ENCODE results near the gene ALPG.
"Not testable (repeated sequence)": the region's sequence is repeated elsewhere in the genome, so short reads cannot be mapped to it uniquely, and the experiment has no call there.

ALPG gene

DNA sequence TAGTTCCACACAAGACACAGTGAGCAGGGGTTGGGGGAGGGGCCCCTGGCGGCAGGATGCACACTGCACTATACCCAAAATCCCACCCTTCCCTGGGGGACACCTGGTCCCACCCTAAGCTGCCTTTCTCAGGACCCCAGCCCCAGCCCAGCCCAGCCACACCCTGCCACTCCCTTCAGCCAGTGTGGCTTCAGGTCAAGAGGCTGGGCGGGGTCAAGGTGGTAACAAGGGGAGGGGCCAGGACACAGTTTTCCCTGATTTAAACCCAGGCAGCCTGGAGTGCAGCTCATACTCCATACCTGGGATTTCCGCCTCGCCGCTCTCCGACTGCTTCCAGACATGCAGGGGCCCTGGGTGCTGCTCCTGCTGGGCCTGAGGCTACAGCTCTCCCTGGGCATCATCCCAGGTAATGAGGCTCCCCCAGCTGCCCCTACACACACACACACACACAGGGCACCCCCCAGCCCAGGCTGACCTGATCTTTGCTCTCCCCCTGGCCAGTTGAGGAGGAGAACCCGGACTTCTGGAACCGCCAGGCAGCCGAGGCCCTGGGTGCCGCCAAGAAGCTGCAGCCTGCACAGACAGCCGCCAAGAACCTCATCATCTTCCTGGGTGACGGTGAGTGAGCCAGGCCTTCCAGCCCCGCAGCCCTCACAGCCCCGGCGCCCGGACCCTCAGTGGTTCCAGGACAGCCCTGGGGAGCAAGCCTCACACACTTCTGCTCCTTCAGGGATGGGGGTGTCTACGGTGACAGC lies at the start of gene ALPG:
Gene ALPG, plus strand, starts transcription at position 289 of the 755 bp plus-strand sequence. Its CDS starts 51 bp downstream, at position 340.
- no peak for DNase-seq (ENCODE audit: low read depth)

DNA sequence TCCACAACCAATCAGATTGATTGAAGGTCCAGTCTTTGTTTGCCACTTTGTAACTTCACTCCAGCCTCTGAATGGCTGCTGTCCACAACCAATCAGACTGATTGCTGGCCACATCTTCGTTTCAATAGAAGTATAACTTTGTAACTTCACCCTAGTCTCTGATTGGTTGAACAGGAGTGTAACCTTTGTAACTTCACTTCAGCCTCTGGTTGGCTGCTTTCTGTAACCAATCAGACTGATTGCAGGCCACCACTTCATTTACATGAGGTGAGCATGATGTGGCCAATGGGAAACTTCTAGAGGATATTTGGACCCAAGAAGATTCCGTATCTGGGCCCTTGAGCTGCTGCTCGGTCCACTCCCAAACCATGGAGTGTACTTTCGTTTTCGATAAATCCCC lies 45.0 kb upstream of the ALPG start:
- no peak for DNase-seq (ENCODE audit: low read depth)

DNA sequence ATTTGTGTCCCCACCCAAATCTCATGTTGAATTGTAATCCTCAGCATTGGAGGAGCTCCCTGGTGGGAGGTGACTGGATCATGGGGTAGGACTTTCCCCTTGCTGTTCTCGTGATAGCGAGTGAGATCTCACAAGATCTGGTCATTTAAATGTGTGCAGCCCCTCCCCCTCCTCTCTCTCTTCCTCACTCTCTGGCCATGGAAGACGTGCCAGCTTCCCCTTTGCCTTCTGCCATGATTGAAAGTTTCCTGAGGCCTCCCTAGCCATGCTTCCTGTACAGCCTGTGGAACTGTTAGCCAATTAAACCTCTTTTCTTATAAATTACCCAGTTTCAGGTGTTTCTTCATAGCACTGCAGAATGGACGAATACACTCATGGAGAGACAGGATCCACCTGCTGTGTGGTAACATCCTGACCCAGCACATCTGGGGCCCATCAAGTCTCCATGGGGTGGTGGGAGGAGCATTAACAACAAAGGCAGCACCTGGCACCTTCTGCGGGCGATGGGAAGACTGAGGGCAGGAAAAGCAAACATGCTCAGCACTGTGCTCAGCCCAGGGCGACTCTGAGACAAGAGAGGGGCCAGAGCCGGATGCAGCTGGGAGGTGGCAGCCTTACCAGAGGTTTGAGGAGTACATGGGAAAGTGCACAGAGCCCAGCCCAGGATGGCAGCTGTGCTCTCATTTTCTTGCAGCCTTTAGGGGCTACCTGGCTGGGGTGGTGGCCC lies 44.3 kb upstream of the ALPG start:
- DNase-seq (ENCODE audit: low read depth) = no peak

DNA sequence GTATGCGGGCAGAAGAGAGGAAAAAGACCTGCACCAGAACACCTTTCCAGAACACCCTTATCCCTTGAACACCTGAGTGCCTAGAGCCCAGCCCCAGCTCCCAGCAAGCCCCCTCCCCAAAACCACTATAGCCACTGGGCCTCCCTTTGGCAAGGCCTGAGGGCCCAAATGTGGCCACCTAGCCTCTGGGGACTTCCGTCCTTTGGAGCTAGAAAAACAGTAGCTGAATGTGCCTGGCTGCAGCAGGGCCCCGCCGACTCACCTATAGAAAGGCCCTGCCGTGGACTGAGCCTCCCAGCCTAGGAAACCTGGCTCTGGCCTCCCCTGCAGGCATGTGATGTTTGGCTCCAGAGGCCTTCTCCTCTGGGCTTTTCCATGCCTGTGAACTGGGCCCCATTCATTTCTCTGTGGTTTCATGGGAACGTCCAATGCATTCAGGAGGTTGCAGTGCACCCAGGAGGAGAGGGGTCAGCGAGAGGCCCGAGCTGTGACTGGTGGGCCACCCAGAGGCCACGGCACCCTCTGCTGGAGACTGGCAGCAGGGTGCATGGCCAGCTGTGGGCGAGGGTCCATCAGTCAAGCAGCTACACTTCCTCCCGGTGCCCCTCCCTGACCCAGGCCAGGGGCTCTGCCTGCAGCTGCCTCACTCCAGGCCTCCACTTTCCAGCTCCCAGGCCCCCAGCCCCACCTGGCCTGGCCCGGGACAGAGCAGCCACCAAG lies 43.4 kb upstream of the ALPG start:
- DNase-seq (ENCODE audit: low read depth) = not testable (repeated sequence)

DNA sequence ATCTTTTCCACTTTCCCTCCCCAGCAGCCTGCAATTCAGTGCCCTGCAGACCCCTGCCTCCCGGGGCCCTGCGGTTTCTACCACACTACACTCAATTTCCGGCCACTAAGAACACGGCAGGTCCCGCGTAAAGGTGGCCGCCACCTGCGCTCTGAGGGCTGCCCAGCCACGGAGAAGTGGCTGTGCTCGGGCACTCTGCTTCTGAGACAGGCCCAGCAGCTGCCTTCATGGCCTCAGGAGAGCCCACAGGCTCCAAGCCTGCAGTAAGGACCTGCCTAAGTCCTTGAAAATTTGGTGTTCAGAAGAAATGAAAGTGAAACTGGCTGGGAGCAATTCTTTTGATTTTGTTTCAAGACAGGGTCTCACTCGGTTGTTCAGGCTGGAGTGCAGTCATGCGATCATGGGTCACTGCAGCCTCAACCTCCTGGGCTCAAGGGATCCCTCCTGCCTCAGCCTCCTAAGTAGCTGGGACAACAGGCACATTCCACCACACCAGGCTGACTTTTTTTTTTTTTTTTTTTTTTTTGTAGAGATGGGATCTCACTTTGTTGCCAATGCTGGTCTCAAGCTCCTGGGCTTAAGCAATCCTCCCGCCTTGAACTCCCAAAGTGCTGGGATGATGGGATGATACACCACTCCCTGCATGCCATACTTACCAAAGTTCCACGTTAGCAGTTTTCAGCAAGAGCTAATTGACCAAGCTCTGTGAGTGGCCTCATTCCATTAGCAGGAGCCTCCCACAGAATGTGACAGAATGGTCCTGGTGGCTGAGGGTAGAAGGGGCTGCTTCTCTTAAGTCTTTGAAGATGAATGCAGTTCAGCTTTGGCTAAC lies 42.6 kb upstream of the ALPG start:
- no peak for DNase-seq (ENCODE audit: low read depth)

DNA sequence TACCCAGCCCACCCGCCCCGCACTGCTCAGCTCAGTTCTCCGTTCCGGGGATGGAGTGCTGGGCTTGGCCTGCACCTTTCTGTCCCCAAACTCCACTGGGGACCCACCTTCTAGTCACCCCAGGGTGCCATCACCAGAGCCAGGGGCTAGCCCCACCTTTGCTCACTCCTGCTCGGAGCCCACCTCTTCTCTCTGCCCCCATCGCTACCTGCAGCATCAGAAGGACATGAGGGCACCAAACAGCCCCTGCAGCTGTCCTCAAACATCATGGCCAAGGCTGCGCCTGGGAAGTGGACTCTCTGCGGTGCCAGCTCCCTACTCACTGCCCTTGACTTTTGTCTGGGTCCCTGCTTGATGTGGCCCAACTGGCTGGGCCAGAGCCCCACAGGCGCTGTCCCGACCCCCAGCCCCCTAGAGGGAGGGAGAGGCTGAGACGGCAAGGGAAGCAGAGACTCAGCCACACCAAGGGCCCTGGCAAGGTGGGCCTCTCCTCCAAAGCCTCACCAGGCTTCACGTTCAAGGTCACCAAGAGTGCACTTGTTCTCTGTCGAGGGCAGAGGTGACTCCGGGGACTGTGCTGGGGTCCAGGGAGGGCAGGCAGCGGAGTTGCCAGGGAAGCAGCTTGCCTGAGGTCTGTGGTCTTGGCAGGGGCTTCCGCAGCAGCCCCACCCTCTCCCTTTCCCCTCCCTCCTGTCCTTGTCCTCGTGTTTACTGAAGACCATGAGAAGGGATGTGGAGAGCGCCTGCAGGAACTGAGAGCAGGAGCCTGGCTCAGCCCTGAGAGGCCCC lies 41.6 kb upstream of the ALPG start:
- DNase-seq (ENCODE audit: low read depth) = not testable (repeated sequence)

DNA sequence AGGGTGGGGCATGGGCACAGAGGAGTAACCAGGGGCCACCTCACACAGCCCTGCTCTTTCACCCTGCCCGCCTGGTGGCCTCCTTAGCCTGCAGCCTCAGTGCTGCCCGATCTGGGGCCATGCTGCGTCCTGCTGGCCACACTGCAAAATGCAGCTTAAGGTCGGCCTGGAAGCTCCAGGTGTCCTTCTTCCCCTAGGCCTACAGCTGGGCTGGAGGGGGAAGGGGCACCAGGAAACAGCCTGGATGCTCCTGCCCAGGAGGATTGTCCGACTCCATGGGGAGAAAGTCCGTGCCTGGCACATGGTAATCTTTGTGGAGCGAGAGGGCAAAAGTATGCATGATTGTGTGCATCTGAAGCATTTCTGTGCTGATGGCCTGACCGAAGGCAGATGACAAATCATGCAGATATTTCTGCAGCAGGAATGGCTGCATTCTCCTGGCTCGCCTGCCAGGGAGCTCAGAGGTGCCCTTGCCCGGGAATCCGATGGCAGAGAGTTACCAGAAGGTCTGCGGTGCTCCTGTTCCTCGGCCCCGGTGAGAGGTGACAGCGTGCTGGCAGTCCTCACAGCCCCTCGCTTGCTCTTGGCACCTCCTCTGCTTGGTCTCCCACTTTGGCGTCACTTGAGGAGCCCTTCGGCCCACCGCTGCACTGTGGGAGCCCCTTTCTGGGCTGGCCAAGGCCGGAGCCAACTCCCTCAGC lies 40.9 kb upstream of the ALPG start:
- DNase-seq (ENCODE audit: low read depth) = no peak

DNA sequence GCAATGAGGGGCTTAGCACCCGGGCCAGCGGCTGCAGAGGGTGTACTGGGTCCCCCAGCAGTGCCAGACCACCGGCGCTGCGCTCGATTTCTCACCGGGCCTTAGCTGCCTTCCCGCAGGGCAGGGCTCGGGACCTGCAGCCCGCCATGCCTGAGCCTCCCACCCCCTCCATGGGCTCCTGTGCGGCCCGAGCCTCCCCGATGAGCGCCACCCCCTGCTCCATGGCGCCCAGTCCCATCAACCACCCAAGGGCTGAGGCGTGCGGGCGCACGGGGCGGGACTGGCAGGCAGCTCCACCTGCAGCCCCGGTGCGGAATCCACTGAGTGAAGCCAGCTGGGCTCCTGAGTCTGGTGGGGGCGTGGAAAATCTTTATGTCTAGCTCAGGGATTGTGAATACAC lies 40.2 kb upstream of the ALPG start:
- DNase-seq (ENCODE audit: low read depth) = not testable (repeated sequence)

DNA sequence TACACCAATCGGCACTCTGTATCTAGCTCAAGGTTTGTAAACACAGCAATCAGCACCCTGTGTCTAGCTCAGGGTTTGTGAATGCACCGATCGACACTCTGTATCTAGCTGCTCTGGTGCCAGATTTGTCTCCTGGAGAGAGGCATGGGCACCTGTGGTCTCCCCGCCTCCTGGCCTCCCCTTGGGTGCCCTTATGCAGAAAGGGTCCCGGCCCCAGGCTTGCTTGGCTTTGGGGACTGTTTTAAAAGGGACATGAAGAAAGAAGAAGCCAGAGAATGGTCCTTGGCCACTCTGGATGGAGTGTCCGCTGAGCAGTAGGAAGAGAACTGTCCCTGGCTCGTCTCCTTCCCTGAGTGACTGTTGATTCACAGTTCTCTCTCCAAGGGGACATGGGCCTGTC lies 39.6 kb upstream of the ALPG start:
- DNase-seq (ENCODE audit: low read depth) = no peak

DNA sequence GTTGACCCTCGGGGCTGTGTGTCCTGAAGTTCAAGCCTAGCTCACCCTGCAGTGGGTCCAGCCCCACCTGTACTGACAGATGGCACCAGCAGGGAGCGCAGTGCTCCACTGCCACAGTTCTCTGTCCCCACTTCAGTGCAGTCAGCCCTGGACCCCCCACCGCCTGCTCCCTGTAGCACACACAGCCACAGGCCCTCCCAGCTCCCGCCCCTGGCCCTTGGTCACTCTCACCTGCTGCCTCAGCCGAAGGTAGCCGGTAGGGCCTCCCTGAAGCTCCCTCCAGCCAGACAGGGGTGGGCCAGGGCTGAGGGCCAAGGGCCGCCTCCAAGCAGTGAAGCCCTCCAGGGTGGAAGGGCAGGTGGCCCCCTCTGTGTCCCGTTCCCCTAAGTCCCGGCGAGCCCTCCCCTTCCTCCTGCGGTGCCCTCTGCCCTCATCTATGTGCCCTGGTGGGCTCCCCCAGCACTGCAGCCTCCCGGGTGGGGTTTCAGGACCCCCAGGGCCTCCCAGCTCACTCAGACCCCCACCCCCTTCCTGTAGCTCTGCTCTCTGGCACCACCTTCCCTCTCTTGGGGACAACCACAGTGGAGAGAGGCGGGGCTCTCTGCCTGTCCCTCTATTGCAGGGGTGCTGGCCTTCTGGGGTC lies 38.9 kb upstream of the ALPG start:
- DNase-seq (ENCODE audit: low read depth) = no peak

DNA sequence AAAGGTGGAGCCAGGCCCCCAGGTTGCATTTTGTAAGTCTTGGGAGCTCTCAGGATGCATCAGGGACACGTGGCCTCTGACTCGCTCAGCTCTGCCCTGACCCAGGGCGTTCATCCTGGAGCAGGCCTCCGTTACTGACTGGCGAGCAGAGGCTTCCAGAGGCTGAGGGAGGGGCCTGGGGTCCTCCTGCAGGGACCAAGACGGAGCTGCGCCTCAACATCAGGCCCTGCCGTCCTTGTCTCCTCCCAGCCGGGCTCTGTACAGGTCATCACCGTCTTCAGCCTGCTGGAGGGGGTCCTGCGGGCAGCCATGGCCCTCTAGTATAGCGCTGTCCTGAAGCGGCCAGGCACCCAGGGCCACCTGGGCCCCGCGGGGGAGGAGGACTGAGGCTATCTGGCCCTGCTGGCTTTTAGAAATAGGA lies 38.3 kb upstream of the ALPG start:
- no peak for DNase-seq (ENCODE audit: low read depth)

DNA sequence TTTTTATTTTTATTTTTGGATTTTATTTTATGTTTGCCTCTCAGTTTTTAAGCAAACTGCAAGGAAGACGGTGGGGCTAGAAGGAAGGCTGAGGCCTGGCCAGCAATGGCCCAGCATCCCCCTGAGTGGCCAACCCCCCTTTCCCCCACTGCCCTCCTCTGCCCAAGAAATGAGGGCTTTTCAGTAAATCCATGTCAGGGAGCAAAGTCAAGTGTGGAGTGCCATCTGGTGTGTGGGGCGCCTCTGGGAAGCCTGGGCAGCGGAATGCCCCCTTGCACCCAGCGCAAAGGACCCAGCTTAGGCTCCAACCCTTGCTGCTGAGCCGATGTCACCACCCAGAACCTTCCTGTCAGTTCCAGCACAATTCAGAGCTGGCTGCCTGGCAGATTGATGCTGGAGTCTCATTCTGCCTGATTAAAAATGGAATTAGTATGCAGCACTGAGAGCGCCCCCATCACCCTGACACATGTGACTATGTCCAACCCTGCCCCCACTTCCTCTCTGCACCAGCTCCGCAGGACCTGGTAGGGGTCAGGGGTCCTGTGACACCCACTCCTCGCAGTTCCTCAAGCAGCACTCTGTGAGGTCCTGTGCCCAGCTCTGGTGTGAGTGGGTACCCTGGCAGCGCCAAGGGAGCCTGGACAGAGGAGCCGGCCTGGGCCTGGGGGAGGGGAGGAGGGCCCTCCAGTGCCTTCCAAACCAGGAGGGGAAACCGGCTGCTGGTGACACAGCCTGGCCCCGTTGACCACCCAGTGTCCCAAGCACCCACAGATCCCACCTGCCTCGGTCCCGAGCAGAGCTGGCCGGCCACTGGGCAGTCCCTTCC lies 37.3 kb upstream of the ALPG start:
- no peak for DNase-seq (ENCODE audit: low read depth)

DNA sequence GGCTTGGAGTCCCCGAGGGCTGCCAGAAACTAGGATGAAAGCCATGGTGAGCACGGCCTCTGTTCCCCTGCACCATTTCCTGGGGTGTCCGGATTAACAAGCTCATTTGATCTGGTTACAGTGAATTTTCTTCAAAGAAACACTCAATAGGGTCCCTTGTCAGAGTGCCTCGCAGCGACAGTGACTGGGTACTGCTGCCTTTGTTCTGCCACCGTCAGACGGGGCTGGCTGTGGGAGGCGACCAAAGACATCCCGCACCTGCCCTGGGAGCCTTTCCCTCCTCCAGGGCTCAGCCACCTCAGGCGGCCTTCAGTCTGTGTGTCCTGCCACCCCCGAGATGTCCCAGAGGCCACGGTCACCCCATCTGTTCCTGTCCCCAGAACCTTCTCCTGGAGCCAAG lies 36.6 kb upstream of the ALPG start:
- not testable (repeated sequence) for DNase-seq (ENCODE audit: low read depth)

DNA sequence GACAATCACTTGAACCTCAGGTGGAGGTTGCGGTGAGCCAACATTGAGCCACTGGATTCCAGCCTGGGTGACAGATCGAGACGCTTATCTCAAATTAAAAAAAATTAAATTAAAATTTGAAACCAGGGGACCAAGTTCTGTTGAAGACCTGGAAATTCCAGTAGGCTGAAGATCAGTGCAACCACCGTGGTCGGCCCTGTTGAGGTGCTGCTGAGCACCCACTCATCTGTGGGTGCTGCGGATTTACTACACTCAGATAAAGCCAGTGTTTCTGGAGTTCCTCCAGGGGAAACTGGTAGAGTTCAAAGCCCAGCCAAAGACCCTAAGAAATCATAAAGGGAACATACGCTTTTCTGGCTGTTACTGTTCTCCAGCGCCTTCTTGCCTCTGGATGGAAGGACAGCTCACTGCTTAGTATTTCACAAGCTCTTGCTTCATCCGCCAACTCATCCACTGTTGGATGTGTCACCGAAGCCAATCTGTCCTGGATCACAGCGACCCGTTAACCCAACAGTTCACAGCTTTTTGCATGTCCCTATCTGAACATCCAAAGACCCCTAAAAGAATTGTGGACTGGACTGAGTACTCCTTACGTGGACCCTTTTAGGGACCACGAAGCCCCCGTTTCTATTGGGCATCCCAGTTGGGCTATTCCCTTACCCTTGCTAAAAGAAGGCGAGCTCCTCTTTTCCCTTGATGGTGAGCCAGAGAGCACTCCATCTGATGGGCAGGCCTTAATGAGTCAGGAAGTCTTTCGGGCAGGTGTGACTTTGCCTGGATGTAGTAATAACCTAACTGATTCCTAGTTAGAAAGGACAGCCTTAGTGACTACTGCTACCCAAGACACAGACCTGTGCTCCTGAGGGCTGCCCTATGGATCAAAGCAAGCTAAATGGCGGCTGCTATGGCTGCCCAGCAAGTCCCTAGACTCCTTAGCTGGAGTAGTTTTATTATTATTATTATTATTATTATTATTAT lies 34.1 kb upstream of the ALPG start:
- DNase-seq (ENCODE audit: low read depth) = no peak

DNA sequence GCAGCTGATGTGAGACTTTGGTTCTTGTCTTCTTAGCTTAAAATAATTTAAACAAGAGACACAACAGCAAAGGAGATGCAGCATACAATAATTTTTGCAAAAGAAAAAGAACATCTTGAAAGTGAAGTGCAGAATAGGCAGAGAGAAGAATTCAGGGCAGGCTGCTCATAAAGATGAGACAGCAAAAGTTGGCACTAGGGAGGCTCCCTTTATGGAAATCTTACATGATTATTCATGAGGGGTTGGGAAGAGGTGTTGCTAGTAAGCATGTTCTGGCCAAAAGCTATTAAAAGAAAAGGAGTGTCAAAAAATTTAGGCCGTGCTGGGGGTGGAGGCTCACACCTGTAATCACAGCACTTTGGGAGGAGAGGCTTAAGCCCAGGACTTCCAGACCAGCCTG lies 32.3 kb upstream of the ALPG start:
- no peak for DNase-seq (ENCODE audit: low read depth)

DNA sequence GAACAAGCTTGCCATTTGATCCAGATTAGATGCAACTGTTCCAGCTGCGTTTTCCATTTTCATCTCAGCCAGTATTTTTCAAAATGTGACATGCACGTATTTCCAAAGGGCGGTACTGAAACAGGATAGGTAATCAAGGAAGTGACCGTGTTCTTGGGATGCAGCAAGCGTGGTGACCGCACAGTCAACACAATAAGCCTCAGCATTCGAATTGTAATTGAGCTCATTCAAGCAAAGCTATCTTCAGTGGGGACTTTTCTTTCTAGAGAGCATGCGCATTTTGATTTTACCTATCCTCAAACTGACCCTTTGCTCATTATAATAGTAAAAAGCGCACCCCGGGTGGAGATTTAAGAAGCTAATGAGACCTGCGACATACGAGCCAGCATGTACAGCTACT lies 31.5 kb upstream of the ALPG start:
- DNase-seq (ENCODE audit: low read depth) = no peak

DNA sequence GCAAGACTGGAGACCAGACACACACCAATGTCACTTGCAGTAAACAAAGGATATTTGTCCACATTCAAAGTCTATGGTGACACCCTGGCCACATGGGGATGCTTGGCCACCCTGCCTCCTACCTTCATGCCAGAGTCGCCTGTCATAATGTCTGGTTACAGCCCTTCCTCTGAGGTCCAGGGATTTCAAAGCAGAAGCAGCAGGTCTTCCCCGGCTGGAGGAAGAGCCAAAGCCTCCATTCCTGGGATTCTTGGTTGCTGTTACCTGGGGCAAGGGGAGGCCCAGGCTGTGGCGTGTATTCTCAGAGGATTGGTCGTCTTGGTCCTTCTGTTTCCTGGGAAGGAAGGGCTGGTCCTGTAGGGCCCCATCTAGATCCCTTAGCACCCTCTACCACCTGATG lies 30.4 kb upstream of the ALPG start:
- no peak for DNase-seq (ENCODE audit: low read depth)

DNA sequence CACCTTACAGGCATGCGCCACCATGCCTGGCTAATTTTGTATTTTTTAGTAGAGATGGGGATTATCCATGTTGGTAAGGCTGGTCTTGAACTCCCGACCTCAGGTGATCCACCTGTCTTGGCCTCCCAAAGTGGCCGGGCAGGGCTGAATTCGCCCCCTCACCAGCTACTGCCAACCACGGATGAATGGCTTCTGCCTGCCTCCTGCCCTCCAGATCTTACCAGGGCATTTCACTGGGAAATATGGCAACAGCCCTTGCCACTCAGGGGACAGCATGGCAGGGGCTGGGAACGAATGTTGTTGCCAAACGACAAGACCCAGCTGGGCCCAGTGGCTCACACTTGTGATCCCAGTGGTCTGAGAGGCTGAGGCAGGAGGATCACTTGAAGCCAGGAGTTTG lies 29.9 kb upstream of the ALPG start:
- DNase-seq (ENCODE audit: low read depth) = no peak
